Brain (organoid and tissue), 1 donor: ENCODE data around the gene BPIFB6. TPM values are rescaled to one million over a fixed set of nuclear protein-coding genes. Genes with fewer than 3 reads are reported as not detected.

Experiments
- polyA plus RNA-seq: library from polyadenylated mRNA; stranded (reverse); fragments of 350-450 nt; fragmentation: Illumina TruSeq; extraction: RNeasy Lipid Tissue Mini Kit (QIAGEN cat#74804); gene quantifications from one replicate; pipeline ENCODE4 v1.2.3, GENCODE V29; 2015; ENCODE audit warnings: low read depth, low replicate concordance; ENCODE audit not compliant: insufficient read depth

BPIFB6 gene
- polyA plus RNA-seq, 1 donor from 2014 or later = not detected

Other genes starting within 250 kb of the BPIFB6 start
- gene MAPRE1, start 211.7 kb upstream of the BPIFB6 start, polyA plus RNA-seq = 235 TPM
- 0.25 TPM for gene EFCAB8, start 172.7 kb upstream of the BPIFB6 start, polyA plus RNA-seq
- not detected for gene SUN5, start 27.2 kb upstream of the BPIFB6 start, polyA plus RNA-seq
- not detected for gene BPIFB2, start 23.9 kb upstream of the BPIFB6 start, polyA plus RNA-seq
- not detected for gene BPIFB3, start 22.3 kb downstream of the BPIFB6 start, polyA plus RNA-seq
- not detected for gene BPIFB4, start 48.0 kb downstream of the BPIFB6 start, polyA plus RNA-seq
- not detected for gene BPIFA2, start 136.5 kb downstream of the BPIFB6 start, polyA plus RNA-seq
- not detected for gene BPIFA3, start 185.7 kb downstream of the BPIFB6 start, polyA plus RNA-seq
- not detected for gene BPIFA1, start 204.3 kb downstream of the BPIFB6 start, polyA plus RNA-seq